Loucy (cell line): Measurements from ENCODE around the gene VTI1B.

Experiments
- CTCF ChIP-seq: fragments of 200-600 bp; sonication (generic); conservative IDR thresholded peaks from 2 replicates; pipeline ENCODE4 v1.5.1; 2014; ENCODE audit warnings: mild to moderate bottlenecking, antibody characterized with exemption, low read length
- EZH2phosphoT487 ChIP-seq: fragments of 200-600 bp; IDR thresholded peaks from 2 replicates; pipeline ENCODE4 v1.6.1; 2018; ENCODE audit warnings: antibody characterized with exemption, mild to moderate bottlenecking, moderate library complexity, borderline replicate concordance

- TF ChIP-seq CTCF (no peak), EZH2phosphoT487 (no peak)
These were observed 15.6 kb upstream of the VTI1B start for GRCh38 chr14:67690011-67690410.
